ENCODE results near the gene DYSF.
A peak's percentile ranks its signal among the peaks of the same experiment; 100 is the strongest.

DYSF gene

DNA sequence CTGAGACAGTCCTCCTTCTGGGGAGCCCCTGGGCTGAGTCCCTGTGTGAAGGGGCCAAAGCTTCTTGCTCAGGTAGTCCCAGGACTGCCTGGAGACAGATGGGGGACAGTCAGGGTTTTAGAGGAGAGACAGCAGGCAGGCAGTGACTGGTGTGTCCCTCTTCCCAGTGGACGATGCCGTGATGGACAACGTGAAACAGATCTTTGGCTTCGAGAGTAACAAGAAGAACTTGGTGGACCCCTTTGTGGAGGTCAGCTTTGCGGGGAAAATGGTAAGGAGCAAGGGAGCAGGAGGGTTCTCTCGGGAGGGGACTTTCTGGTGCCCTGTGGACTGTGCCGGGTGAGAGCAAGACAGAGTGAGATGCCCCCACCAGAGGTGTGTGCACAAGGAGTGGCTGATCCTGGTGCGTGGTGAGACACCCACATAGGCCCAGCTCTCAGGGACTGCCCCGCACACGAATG, 74.8 kb downstream of the DYSF start:
- no peak overlapping the region for H3K4me3 ChIP-seq (ENCODE audit: severe bottlenecking)
- H3K4me1 ChIP-seq (ENCODE audit: insufficient read depth, poor library complexity, severe bottlenecking) = no peaks in the 10 kb centered on the region
- no peak overlapping the region for H3K27ac ChIP-seq (ENCODE audit: poor library complexity, severe bottlenecking)
- H3K27me3 ChIP-seq (ENCODE audit: insufficient read depth, poor library complexity, severe bottlenecking) = no peaks in the 10 kb centered on the region
- DNase-seq (ENCODE audit: low spot score) = no peak
- no peaks in the 10 kb centered on the region for H3K9me3 ChIP-seq (ENCODE audit: severe bottlenecking)
- TF ChIP-seq, protein P1, sequence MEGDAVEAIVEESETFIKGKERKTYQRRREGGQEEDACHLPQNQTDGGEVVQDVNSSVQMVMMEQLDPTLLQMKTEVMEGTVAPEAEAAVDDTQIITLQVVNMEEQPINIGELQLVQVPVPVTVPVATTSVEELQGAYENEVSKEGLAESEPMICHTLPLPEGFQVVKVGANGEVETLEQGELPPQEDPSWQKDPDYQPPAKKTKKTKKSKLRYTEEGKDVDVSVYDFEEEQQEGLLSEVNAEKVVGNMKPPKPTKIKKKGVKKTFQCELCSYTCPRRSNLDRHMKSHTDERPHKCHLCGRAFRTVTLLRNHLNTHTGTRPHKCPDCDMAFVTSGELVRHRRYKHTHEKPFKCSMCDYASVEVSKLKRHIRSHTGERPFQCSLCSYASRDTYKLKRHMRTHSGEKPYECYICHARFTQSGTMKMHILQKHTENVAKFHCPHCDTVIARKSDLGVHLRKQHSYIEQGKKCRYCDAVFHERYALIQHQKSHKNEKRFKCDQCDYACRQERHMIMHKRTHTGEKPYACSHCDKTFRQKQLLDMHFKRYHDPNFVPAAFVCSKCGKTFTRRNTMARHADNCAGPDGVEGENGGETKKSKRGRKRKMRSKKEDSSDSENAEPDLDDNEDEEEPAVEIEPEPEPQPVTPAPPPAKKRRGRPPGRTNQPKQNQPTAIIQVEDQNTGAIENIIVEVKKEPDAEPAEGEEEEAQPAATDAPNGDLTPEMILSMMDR (IDR thresholded peaks at IDR 0.05; ENCODE audit: poor library complexity, severe bottlenecking) = no peak
- no peak for ATAC-seq (ENCODE audit: low read depth)
- H3K36me3 ChIP-seq (ENCODE audit: low read depth) = no peaks in the 10 kb centered on the region

DNA sequence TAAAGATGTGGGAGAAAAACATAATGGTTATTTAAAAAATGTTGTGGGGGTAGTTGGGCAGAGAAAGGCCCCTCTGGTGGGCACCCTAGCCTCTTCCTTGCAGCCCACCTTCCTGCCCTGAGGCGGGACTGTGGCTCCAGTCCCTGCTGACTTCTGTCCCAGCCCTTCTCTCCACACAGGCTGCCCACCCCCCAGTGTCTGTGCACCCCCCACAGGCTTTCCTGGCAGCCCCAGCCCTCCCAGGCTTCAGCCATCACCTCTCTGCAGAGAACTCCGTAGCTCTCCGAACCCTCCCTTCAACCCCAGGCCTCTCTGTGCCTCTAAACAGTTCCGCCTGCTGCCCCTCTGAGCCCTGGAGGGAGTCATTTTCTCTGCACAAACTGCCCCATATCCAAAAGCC, 75.4 kb downstream of the DYSF start:
- Histone ChIP-seq H3K36me3 (ENCODE audit: low read depth) (no peaks in the 10 kb centered on the region), H3K4me3 (ENCODE audit: severe bottlenecking) (no peak overlapping the region), H3K27ac (ENCODE audit: poor library complexity, severe bottlenecking) (no peak overlapping the region), H3K27me3 (ENCODE audit: insufficient read depth, poor library complexity, severe bottlenecking) (no peaks in the 10 kb centered on the region), H3K4me1 (ENCODE audit: insufficient read depth, poor library complexity, severe bottlenecking) (no peaks in the 10 kb centered on the region), H3K9me3 (ENCODE audit: severe bottlenecking) (no peaks in the 10 kb centered on the region)
- TF ChIP-seq, protein P1 (IDR thresholded peaks at IDR 0.05; ENCODE audit: poor library complexity, severe bottlenecking) = no peak
- DNase-seq (ENCODE audit: low spot score) (no peak), ATAC-seq (ENCODE audit: low read depth) (no peak)

DNA sequence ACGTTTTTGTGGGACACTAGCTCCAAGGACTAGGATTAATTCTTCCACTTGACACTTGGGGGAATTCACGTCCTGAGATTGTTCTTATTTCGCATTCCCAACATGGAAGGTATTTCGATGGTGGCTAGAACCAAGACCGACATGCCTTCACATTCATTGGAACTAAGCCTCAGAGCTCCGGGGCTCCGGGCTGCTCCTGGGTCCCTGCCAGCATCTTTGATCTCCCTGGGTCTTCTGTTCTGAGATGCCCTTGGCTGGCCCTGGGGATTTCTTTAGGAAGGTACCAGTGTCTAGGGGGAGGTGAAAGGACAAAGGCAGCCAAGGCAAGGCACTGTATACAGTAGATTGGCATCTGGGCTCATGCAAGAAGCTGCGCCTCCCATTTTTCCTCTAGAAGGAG, 76.8 kb downstream of the DYSF start:
- TF ChIP-seq, protein P1 (IDR thresholded peaks at IDR 0.05; ENCODE audit: poor library complexity, severe bottlenecking) = no peak
- Histone ChIP-seq H3K27me3 (ENCODE audit: insufficient read depth, poor library complexity, severe bottlenecking) (no peaks in the 10 kb centered on the region), H3K4me3 (ENCODE audit: severe bottlenecking) (no peak overlapping the region), H3K27ac (ENCODE audit: poor library complexity, severe bottlenecking) (no peak overlapping the region), H3K4me1 (ENCODE audit: insufficient read depth, poor library complexity, severe bottlenecking) (no peaks in the 10 kb centered on the region), H3K9me3 (ENCODE audit: severe bottlenecking) (no peaks in the 10 kb centered on the region), H3K36me3 (ENCODE audit: low read depth) (no peaks in the 10 kb centered on the region)
- DNase-seq (ENCODE audit: low spot score) (no peak), ATAC-seq (ENCODE audit: low read depth) (no peak)

DNA sequence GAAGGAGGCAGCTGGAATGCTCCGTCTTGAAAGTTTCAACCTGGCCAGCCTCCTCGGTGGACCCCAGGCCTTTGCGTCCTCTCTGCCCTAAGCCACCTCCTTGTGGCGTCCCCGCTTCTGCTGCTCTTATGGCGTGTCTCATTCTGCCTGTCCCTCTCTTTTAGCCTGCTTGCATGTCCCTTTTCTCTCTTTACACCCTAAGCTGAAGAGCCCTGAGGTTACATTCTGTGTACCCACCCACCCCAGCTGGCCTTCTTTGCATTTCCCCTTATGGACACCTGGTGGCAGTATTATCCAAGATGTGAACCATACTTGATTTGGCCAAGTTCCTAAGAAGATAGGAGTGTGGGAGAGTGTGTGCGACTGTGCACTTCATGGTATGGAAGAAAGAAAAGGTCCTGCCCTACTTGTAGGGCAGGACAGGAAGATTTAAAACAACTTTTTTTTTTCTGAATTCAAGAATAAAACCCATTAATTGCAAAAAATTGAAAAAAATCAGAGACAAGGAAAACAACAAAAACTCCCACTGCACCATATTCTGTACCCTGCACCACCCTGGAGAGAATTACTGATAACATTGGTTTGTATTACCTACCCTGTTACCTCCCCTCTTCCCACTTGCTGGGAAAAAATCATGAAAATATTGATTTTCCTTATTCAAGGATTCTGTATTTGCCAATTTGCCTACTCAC, 77.4 kb downstream of the DYSF start:
- TF ChIP-seq, protein P1 (IDR thresholded peaks at IDR 0.05; ENCODE audit: poor library complexity, severe bottlenecking) = peak; percentile 46
- DNase-seq (ENCODE audit: low spot score) = no peak
- Histone ChIP-seq H3K4me1 (ENCODE audit: insufficient read depth, poor library complexity, severe bottlenecking) (no peaks in the 10 kb centered on the region), H3K27me3 (ENCODE audit: insufficient read depth, poor library complexity, severe bottlenecking) (no peaks in the 10 kb centered on the region), H3K27ac (ENCODE audit: poor library complexity, severe bottlenecking) (no peak overlapping the region), H3K9me3 (ENCODE audit: severe bottlenecking) (no peaks in the 10 kb centered on the region), H3K4me3 (ENCODE audit: severe bottlenecking) (no peak overlapping the region), H3K36me3 (ENCODE audit: low read depth) (no peaks in the 10 kb centered on the region)
- no peak for ATAC-seq (ENCODE audit: low read depth)

DNA sequence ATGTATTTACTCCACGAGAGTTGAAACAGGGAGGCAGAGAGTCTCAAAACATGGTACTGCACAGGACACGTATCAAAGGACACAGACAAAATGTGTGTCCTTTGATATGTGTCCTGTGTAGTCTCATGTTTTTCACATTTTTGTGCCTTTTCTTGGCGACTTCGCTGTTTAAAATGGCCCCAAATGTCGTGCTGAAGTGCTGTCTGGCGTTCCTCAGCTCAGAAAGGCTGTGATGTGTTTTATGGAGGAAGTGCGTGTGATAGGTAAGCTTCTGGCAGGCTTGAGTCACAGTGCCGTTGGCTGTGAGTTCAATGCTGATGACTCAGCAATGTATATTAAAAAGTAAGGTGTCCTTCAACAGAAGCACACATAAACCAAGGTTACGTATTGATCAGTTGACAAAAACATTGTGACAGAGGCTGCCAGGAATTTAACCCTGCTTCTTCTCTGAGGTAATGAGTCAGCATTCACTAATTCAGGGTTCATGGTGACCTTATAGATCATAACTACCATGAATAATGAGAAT, 78.2 kb downstream of the DYSF start:
- no peak overlapping the region for H3K27ac ChIP-seq (ENCODE audit: poor library complexity, severe bottlenecking)
- DNase-seq (ENCODE audit: low spot score) = no peak
- no peaks in the 10 kb centered on the region for H3K9me3 ChIP-seq (ENCODE audit: severe bottlenecking)
- H3K36me3 ChIP-seq (ENCODE audit: low read depth) = no peaks in the 10 kb centered on the region
- H3K4me1 ChIP-seq (ENCODE audit: insufficient read depth, poor library complexity, severe bottlenecking) = peaks cover 6% of the 10 kb centered on the region
- H3K27me3 ChIP-seq (ENCODE audit: insufficient read depth, poor library complexity, severe bottlenecking) = no peaks in the 10 kb centered on the region
- TF ChIP-seq, protein P1 (IDR thresholded peaks at IDR 0.05; ENCODE audit: poor library complexity, severe bottlenecking) = no peak
- H3K4me3 ChIP-seq (ENCODE audit: severe bottlenecking) = no peak overlapping the region
- ATAC-seq (ENCODE audit: low read depth) = peak; percentile 76

All from RWPE2 (cell line).